ENCODE measurements around the gene DAGLB.

GRCh38 chr7:6465862-6466261, 18.1 kb upstream of the DAGLB start:
- TF ChIP-seq GATA3 (IDR thresholded peaks at IDR 0.05; ENCODE audit: low read depth, low read length) (no peak), GATA2 (IDR thresholded peaks at IDR 0.05; ENCODE audit: low read depth, low read length) (no peak)
